ENCODE results near the gene MRPL4. TPM values are rescaled to one million over a fixed set of nuclear protein-coding genes. Genes with fewer than 3 reads are reported as not detected.
A peak's percentile ranks its signal among the peaks of the same experiment; 100 is the strongest.

Gene MRPL4
- total RNA-seq, 1 donor from 2014 or later, result 39.4 TPM

DNA sequence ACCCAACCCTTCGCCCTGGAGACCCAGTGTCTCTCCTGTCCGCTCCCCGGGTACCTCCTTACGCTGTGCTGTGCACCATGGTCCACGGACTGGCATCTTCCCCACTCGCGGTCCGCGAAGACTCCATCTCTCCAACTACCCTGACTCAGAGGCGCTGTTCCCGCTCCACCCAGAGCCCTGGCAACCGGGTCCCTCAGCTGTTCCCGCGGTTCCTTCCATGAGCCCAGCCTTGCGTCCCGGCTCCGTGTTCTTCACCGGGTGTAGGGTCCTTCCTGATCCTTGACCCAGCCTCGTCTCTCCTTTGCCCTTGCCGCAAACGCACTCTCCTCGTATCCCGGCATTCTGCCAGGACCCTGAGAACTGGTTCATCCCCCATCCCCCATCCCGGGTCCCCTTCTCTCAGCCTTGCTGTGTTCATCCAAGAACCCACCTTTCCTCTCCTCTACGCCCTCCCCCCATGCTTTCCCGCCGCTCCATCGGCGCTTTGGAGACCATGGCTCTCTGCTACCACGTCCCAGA is 38.4 kb downstream of the MRPL4 start:
- Mint-ChIP-seq H3K27ac (ENCODE audit: unreplicated experiment) (peak overlapping the region; percentile 68), H3K4me3 (ENCODE audit: unreplicated experiment) (peak overlapping the region; percentile 83), H3K36me3 (ENCODE audit: low read depth) (peaks cover 5% of the 10 kb centered on the region), H3K4me1 (ENCODE audit: low read depth) (peaks cover 47% of the 10 kb centered on the region), H3K9me3 (ENCODE audit: low read depth) (no peaks in the 10 kb centered on the region), H3K27me3 (ENCODE audit: low read depth) (peaks cover 51% of the 10 kb centered on the region)
- TF ChIP-seq, protein P1, sequence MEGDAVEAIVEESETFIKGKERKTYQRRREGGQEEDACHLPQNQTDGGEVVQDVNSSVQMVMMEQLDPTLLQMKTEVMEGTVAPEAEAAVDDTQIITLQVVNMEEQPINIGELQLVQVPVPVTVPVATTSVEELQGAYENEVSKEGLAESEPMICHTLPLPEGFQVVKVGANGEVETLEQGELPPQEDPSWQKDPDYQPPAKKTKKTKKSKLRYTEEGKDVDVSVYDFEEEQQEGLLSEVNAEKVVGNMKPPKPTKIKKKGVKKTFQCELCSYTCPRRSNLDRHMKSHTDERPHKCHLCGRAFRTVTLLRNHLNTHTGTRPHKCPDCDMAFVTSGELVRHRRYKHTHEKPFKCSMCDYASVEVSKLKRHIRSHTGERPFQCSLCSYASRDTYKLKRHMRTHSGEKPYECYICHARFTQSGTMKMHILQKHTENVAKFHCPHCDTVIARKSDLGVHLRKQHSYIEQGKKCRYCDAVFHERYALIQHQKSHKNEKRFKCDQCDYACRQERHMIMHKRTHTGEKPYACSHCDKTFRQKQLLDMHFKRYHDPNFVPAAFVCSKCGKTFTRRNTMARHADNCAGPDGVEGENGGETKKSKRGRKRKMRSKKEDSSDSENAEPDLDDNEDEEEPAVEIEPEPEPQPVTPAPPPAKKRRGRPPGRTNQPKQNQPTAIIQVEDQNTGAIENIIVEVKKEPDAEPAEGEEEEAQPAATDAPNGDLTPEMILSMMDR (IDR thresholded peaks at IDR 0.05), result no peak
- DNase-seq (ENCODE audit: low spot score), result no peak

- Mint-ChIP-seq H3K4me1 (ENCODE audit: low read depth) (peaks cover 53% of the 10 kb centered on the region), H3K27ac (ENCODE audit: unreplicated experiment) (no peak overlapping the region)
Observed at GRCh38 chr19:10290876-10291553, 39.0 kb downstream of the MRPL4 start.

GRCh38 chr19:10291554-10292205 is 39.7 kb downstream of the MRPL4 start:
- H3K27me3 Mint-ChIP-seq (ENCODE audit: low read depth), result peaks cover 58% of the 10 kb centered on the region
- TF ChIP-seq, protein P1 (IDR thresholded peaks at IDR 0.05), result no peak
- no peak overlapping the region for H3K27ac Mint-ChIP-seq (ENCODE audit: unreplicated experiment)
- peaks cover 48% of the 10 kb centered on the region for H3K4me1 Mint-ChIP-seq (ENCODE audit: low read depth)
- H3K4me3 Mint-ChIP-seq (ENCODE audit: unreplicated experiment), result peak overlapping the region; percentile 83
- H3K36me3 Mint-ChIP-seq (ENCODE audit: low read depth), result peaks cover 3% of the 10 kb centered on the region
- no peaks in the 10 kb centered on the region for H3K9me3 Mint-ChIP-seq (ENCODE audit: low read depth)
- no peak for DNase-seq (ENCODE audit: low spot score)

More at GRCh38 chr19:10290876-10291553, 39.0 kb downstream of the MRPL4 start:
- H3K9me3 Mint-ChIP-seq (ENCODE audit: low read depth), result no peaks in the 10 kb centered on the region
- peaks cover 56% of the 10 kb centered on the region for H3K27me3 Mint-ChIP-seq (ENCODE audit: low read depth)
- no peak for DNase-seq (ENCODE audit: low spot score)
- peak overlapping the region; percentile 83 for H3K4me3 Mint-ChIP-seq (ENCODE audit: unreplicated experiment)
- H3K36me3 Mint-ChIP-seq (ENCODE audit: low read depth), result peaks cover 3% of the 10 kb centered on the region
- TF ChIP-seq, protein P1 (IDR thresholded peaks at IDR 0.05), result no peak

- peaks cover 58% of the 10 kb centered on the region for H3K27me3 Mint-ChIP-seq (ENCODE audit: low read depth)
- DNase-seq (ENCODE audit: low spot score), result no peak
- TF ChIP-seq, protein P1 (IDR thresholded peaks at IDR 0.05), result no peak
- peaks cover 3% of the 10 kb centered on the region for H3K36me3 Mint-ChIP-seq (ENCODE audit: low read depth)
- H3K4me3 Mint-ChIP-seq (ENCODE audit: unreplicated experiment), result peak overlapping the region; percentile 83
- no peak overlapping the region for H3K27ac Mint-ChIP-seq (ENCODE audit: unreplicated experiment)
- H3K9me3 Mint-ChIP-seq (ENCODE audit: low read depth), result no peaks in the 10 kb centered on the region
- H3K4me1 Mint-ChIP-seq (ENCODE audit: low read depth), result peaks cover 47% of the 10 kb centered on the region
Observed at GRCh38 chr19:10292206-10292788, 40.3 kb downstream of the MRPL4 start.
